ENCODE results near the gene BCL6B. TPM values are rescaled to one million over a fixed set of nuclear protein-coding genes. Genes with fewer than 3 reads are reported as not detected.
A peak's percentile ranks its signal among the peaks of the same experiment; 100 is the strongest.

BCL6B gene
- total RNA-seq, 1 experiment from 2014 or later: 11.4 TPM

GRCh38 chr17:6996256-6997011 lies 26.4 kb upstream of the BCL6B start (continued):
- TF ChIP-seq AR (CRISPR knock-in tag; IDR thresholded peaks at IDR 0.05) (no peak), SMAD4 (CRISPR knock-in tag; IDR thresholded peaks at IDR 0.05) (no peak), ESRRA (CRISPR knock-in tag; IDR thresholded peaks at IDR 0.05; ENCODE audit: borderline replicate concordance) (0 out of 2 replicates have a peak, but pooled peaks have one; percentile 2), FOXK1 (CRISPR knock-in tag; IDR thresholded peaks at IDR 0.05) (no peak; the same call in 1 of the 2 replicates), ZNF532 (CRISPR knock-in tag; IDR thresholded peaks at IDR 0.05; ENCODE audit: borderline replicate concordance) (no peak), CREB1 (CRISPR knock-in tag; IDR thresholded peaks at IDR 0.05) (no peak), TEAD1 (CRISPR knock-in tag; IDR thresholded peaks at IDR 0.05) (no peak), FOXP4 (CRISPR knock-in tag; IDR thresholded peaks at IDR 0.05) (no peak)

- TF ChIP-seq E2F4 (CRISPR knock-in tag; IDR thresholded peaks at IDR 0.05; ENCODE audit: borderline replicate concordance, low read depth): no peak
- CTCF ChIA-PET: interaction anchor here (2.9 kb wide), 1 partner anchor 82 kb away, joined by 24 read pairs; no protein-coding TSS in a partner anchor
- no peak for ATAC-seq
- peaks cover 8% of the 10 kb centered on the region for H3K4me1 Mint-ChIP-seq
- DNase-seq (ENCODE audit: low spot score): no peak
- no peaks in the 10 kb centered on the region for H3K9me3 Mint-ChIP-seq
- POLR2A ChIA-PET: no interaction called here
- peaks cover 17% of the 10 kb centered on the region for H3K36me3 Mint-ChIP-seq
- H3K4me3 Mint-ChIP-seq: no peak overlapping the region
- H3K27me3 Mint-ChIP-seq (ENCODE audit: low read depth): peaks cover 45% of the 10 kb centered on the region
- H3K27ac Mint-ChIP-seq: no peak overlapping the region
These were observed 25.7 kb upstream of the BCL6B start for GRCh38 chr17:6997171-6997570.

- ChIA-PET POLR2A (interaction anchor here (0.5 kb wide), 1 partner anchor 515 kb away, joined by 3 read pairs; no protein-coding TSS in a partner anchor), CTCF (interaction anchor here (0.6 kb wide), 1 partner anchor 179 kb away, joined by 6 read pairs; no protein-coding TSS in a partner anchor)
- DNase-seq (ENCODE audit: low spot score): no peak
- H3K36me3 Mint-ChIP-seq: peaks cover 18% of the 10 kb centered on the region
- peaks cover 8% of the 10 kb centered on the region for H3K4me1 Mint-ChIP-seq
- H3K4me3 Mint-ChIP-seq: no peak overlapping the region
- H3K27me3 Mint-ChIP-seq (ENCODE audit: low read depth): peaks cover 30% of the 10 kb centered on the region
- H3K27ac Mint-ChIP-seq: no peak overlapping the region
- no peak for ATAC-seq
- no peaks in the 10 kb centered on the region for H3K9me3 Mint-ChIP-seq
- TF ChIP-seq ZBTB43 (CRISPR knock-in tag; IDR thresholded peaks at IDR 0.05) (no peak), ZNF532 (CRISPR knock-in tag; IDR thresholded peaks at IDR 0.05; ENCODE audit: borderline replicate concordance) (no peak), EMX1 (CRISPR knock-in tag; IDR thresholded peaks at IDR 0.05) (no peak), ZNF121 (CRISPR knock-in tag; IDR thresholded peaks at IDR 0.05) (no peak), ETV6 (CRISPR knock-in tag; IDR thresholded peaks at IDR 0.05) (no peak), ZBTB21 (CRISPR knock-in tag; IDR thresholded peaks at IDR 0.05; ENCODE audit: borderline replicate concordance) (no peak)
These were observed 23.9 kb upstream of the BCL6B start for GRCh38 chr17:6998855-6999508.

Data from WTC11 (cell line).